SK-N-SH treated with all-trans-retinoic acid at 6 μM for 48 hours (cell line): Measurements from ENCODE around the gene CCDC34.

ENCODE experiments used
- ZFP3 ChIP-seq: fragments of 250-450 bp; sonication (Bioruptor Pico); IDR thresholded peaks from 2 replicates; pipeline ENCODE4 v1.5.0; 2020; ENCODE audit warnings: mild to moderate bottlenecking, moderate library complexity
- ZNF565 ChIP-seq: fragments of 450-650 bp; formaldehyde crosslinking; conservative IDR thresholded peaks from 2 replicates; pipeline ENCODE4 v1.5.0; 2020; ENCODE audit warnings: low read depth, mild to moderate bottlenecking, moderate library complexity

DNA sequence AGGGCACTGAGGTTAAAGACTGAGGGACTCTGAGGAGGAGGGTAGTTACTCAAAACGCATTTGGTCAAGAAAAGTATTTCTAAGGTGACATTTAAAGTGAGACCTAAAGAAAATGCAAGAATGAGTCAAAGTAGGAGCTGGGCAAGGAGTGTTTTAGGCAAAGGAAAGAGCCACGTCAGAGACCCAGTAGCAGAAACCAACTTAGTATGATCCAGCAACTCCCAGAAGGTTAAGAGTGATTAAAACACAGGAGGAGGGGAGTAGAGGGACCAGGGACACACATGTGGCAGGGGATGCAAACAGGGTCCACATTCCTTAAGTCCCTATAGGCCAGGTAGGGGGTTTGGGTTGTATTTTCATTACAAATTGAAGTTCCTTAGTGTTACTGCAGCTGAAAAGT, 24.3 kb upstream of the CCDC34 start:
- TF ChIP-seq ZNF565 (CRISPR knock-in tag): no peak
- TF ChIP-seq ZFP3 (CRISPR knock-in tag): no peak
